K562 (cell line): Measurements from ENCODE around the gene FOXD2. TPM values are rescaled to one million over a fixed set of nuclear protein-coding genes. Genes with fewer than 3 reads are reported as not detected.

Experiments used
- CREB3L1 ChIP-seq: fragments of 450-650 bp; IDR thresholded peaks from 2 replicates; pipeline ENCODE4 v1.6.1; 2014; ENCODE audit warnings: low read depth, mild to moderate bottlenecking, moderate library complexity, borderline replicate concordance
- IRF9 ChIP-seq: fragments of 450-650 bp; IDR thresholded peaks from 2 replicates; pipeline ENCODE4 v1.6.1; 2016; ENCODE audit warnings: missing biosample characterization, missing genetic modification characterization
- KAT7 ChIP-seq: sonication (generic); formaldehyde crosslinking; IDR thresholded peaks from 2 replicates; pipeline ENCODE4 v1.8.0; 2022; ENCODE audit warnings: missing genetic modification reagents, mild to moderate bottlenecking, borderline replicate concordance
- LARP7 ChIP-seq: fragments of 450-650 bp; IDR thresholded peaks from 2 replicates; pipeline ENCODE4 v1.6.1; 2016
- NFE2L1 ChIP-seq: fragments of 450-650 bp; IDR thresholded peaks from 2 replicates; pipeline ENCODE4 v1.6.1; 2016; ENCODE audit warnings: missing genetic modification characterization, low read depth, mild to moderate bottlenecking, missing compliant biosample characterization, moderate library complexity, borderline replicate concordance
- NUFIP1 ChIP-seq: fragments of 450-650 bp; IDR thresholded peaks from 2 replicates; pipeline ENCODE4 v1.6.1; 2018; ENCODE audit not compliant: partially characterized antibody
- REST ChIP-seq, 2 experiments: fragments of 450-650 bp; formaldehyde crosslinking in 1 of 2; IDR thresholded peaks; 2 replicates each; pipeline versions ENCODE4 v1.4.0 to v1.6.1; 2014 to 2020; ENCODE audit warnings: mild to moderate bottlenecking in 2 of 2, borderline replicate concordance in 1 of 2, low read depth in 1 of 2
- SPI1 ChIP-seq: IDR thresholded peaks from 2 replicates; pipeline ENCODE4 v1.6.1; 2011; ENCODE audit warnings: low read depth, low read length, control low read depth, borderline replicate concordance
- TAL1 ChIP-seq: fragments of 450-650 bp; IDR thresholded peaks from 2 replicates; pipeline ENCODE4 v1.6.1; 2016; ENCODE audit warnings: mild to moderate bottlenecking
- TCF3 ChIP-seq: sonication (generic); formaldehyde crosslinking; IDR thresholded peaks from 2 replicates; pipeline ENCODE4 v1.4.0; 2020; ENCODE audit warnings: mild to moderate bottlenecking, missing genetic modification reagents
- XRCC3 ChIP-seq: fragments of 450-650 bp; IDR thresholded peaks from 2 replicates; pipeline ENCODE4 v1.6.1; 2017; ENCODE audit warnings: mild to moderate bottlenecking, moderate library complexity
- XRCC5 ChIP-seq: fragments of 200-400 bp; formaldehyde crosslinking; IDR thresholded peaks from 2 replicates; pipeline ENCODE4 v1.6.1; 2017; ENCODE audit warnings: low read depth, mild to moderate bottlenecking, low read length
- ZBTB1 ChIP-seq: sonication (generic); formaldehyde crosslinking; IDR thresholded peaks from 2 replicates; pipeline ENCODE4 v1.8.1; 2023; ENCODE audit warnings: missing genetic modification reagents, low read depth, mild to moderate bottlenecking, borderline replicate concordance
- ZNF280B ChIP-seq: fragments of 250-450 bp; sonication (Bioruptor Pico); IDR thresholded peaks from 2 replicates; pipeline ENCODE4 v1.5.1; 2021; ENCODE audit warnings: mild to moderate bottlenecking
- polyA plus RNA-seq, 8 experiments: library from polyadenylated mRNA; depleted of rRNA in 4 of 8; stranded (reverse) in 5 of 8; unstranded in 3 of 8; fragments of >200 nt; fragmentation: Nextera tagmentation in 2 of 8; fragmentation: Illumina TruSeq in 1 of 8; extraction: Ambion mirVana in 2 of 8; extraction: Trizol in 1 of 8; gene quantifications; 2 replicates each; pipeline versions ENCODE4 v1.2.1 to v1.2.3, GENCODE V29; 2011 to 2014; ENCODE audit warnings: inconsistent platforms in 1 of 8, missing spikeins in 1 of 8
- total RNA-seq, 7 experiments: library from RNA; depleted of rRNA in 6 of 7; stranded (reverse); fragments of >200 nt in 6 of 7; fragmentation: Illumina TruSeq in 2 of 7; extraction: Trizol in 2 of 7; gene quantifications; 2 replicates each; pipeline versions ENCODE4 v1.2.1 to v1.2.3, GENCODE V29; 2011 to 2021; ENCODE audit warnings: low replicate concordance in 1 of 7

The FOXD2 gene
- total and polyA plus RNA-seq, 9 of the 15 experiments (the other 6 are each of a cell fraction or from before 2014, with no cell fraction given) = 0.06 to 1.2 (median 0.22) TPM

- TF ChIP-seq REST (IDR thresholded peaks at IDR 0.05; ENCODE audit: borderline replicate concordance) = peak; percentile 71
- TF ChIP-seq REST (CRISPR knock-in tag; IDR thresholded peaks at IDR 0.05; ENCODE audit: low read depth) = no peak
- peak; percentile 34; the same call in 1 of the 2 replicates for TF ChIP-seq XRCC5
- TF ChIP-seq ZBTB1 (CRISPR knock-in tag) = 0 out of 2 replicates have a peak, but pooled peaks have one; percentile 26
- no peak for TF ChIP-seq LARP7
- peak; percentile 22; the same call in 1 of the 2 replicates for TF ChIP-seq CREB3L1
- no peak for TF ChIP-seq IRF9 (tag)
- TF ChIP-seq TAL1 = no peak
- TF ChIP-seq NFE2L1 (tag) = no peak
- TF ChIP-seq XRCC3 = no peak
- TF ChIP-seq TCF3 (CRISPR knock-in tag) = no peak
- no peak for TF ChIP-seq KAT7 (CRISPR knock-in tag)
- TF ChIP-seq NUFIP1 = no peak
- TF ChIP-seq SPI1 = peak; percentile 89
- no peak for TF ChIP-seq ZNF280B
Observed at GRCh38 chr1:47432071-47433036, 5.5 kb upstream of the FOXD2 start (continued).
